Adrenal gland (tissue), 12 donors: Measurements from ENCODE around the gene PITX2. TPM values are rescaled to one million over a fixed set of nuclear protein-coding genes. Genes with fewer than 3 reads are reported as not detected.

Source experiments
- DNase-seq, 7 donors: peaks; one replicate each; pipeline ENCODE4 v3.0.0-alpha.2; 2019 to 2020
- H3K27ac ChIP-seq, 5 donors: fragments of 200-600 bp; sonication (generic) in 4 of 5; 1 replicate in 3 of 5; 2 replicates in 2 of 5; pipeline versions ENCODE4 v1.5.1 to v1.8.0; 2016 to 2020; ENCODE audit warnings: mild to moderate bottlenecking in 1 of 5
- H3K27me3 ChIP-seq: fragments of 200-600 bp; 2 replicates; pipeline ENCODE4 v1.8.0; 2021
- H3K36me3 ChIP-seq, 2 donors: fragments of 200-600 bp; replicated peaks in 1 of 2; 1 replicate in 1 of 2; 2 replicates in 1 of 2; pipeline versions ENCODE4 v1.5.1 to v1.8.0; 2018 to 2022
- H3K4me1 ChIP-seq, 2 donors: fragments of 200-600 bp; replicated peaks in 1 of 2; 1 replicate in 1 of 2; 2 replicates in 1 of 2; pipeline versions ENCODE4 v1.5.1 to v1.8.0; 2018 to 2021
- H3K4me3 ChIP-seq, 4 donors: fragments of 200-600 bp; sonication (generic) in 3 of 4; one replicate each; pipeline ENCODE4 v1.5.1; 2016 to 2018
- H3K9me3 ChIP-seq, 3 donors: fragments of 200-600 bp; sonication (generic) in 1 of 3; replicated peaks in 1 of 3; 1 replicate in 2 of 3; 2 replicates in 1 of 3; pipeline versions ENCODE4 v1.5.1 to v1.8.0; 2016 to 2021
- POLR2A ChIP-seq, 2 donors: fragments of 450-650 bp; IDR thresholded peaks; one replicate each; pipeline ENCODE4 v1.6.1; 2017; ENCODE audit warnings: antibody characterized with exemption in 2 of 2, mild to moderate bottlenecking in 2 of 2, moderate library complexity in 1 of 2
- WGBS, 4 donors: extraction: QIAGEN DNeasy Blood & Tissue Kit in 2 of 4; methylation state at CpG; one replicate each; pipeline versions ENCODE4 v1.1.5 to v1.1.7; 2013 to 2017; 5-methylcytosine and 5-hydroxymethylcytosine counted together
- intact Hi-C, 2 donors: fragments of 100-400 bp; cut with DNase I; formaldehyde crosslinking; loops; one replicate each; pipeline versions ENCODE4 v1.14.1 to v1.15.0; 2022 to 2023
- polyA plus RNA-seq, 3 donors: library from polyadenylated mRNA; stranded (reverse); fragments of 200-250 nt in 2 of 3; fragments of 350-450 nt in 1 of 3; fragmentation: Illumina TruSeq in 1 of 3; extraction: RNeasy Lipid Tissue Mini Kit (QIAGEN cat#74804) in 1 of 3; gene quantifications; one replicate each; pipeline ENCODE4 v1.2.3, GENCODE V29; 2013 to 2014
- total RNA-seq, 9 donors: library from RNA; depleted of rRNA in 4 of 9; stranded (reverse); fragments of >200 nt in 4 of 9; fragments of 120-200 nt in 1 of 9; fragmentation: NEBNext Ultra II Directional in 1 of 9; extraction: Animal tissue kit (Norgen Biotek cat#: 25700) in 1 of 9; gene quantifications; one replicate each; pipeline versions ENCODE4 v1.1.0 to v1.2.4, GENCODE V29; 2013 to 2023
- TF ChIP-seq, protein P1 (sequence below), 6 experiments: fragments of 450-650 bp in 4 of 6; fragments of 200-600 bp in 2 of 6; sonication (generic) in 1 of 6; IDR thresholded peaks; 1 replicate in 5 of 6; 2 replicates in 1 of 6; pipeline versions ENCODE4 v1.5.1 to v1.8.0; 2016 to 2021; ENCODE audit warnings: antibody characterized with exemption in 6 of 6, mild to moderate bottlenecking in 2 of 6, moderate library complexity in 1 of 6
- donor health status: healthy with polysubstance abuse.
- donor health status: Bipolar disorder and iron deficiency.
- donor health status: DM: yes; HTN: yes; CAD: no.
- donor health status: DM: no; HTN: no; CAD: no.
- donor health status: DM: no; HTN: no; CAD: no.
- donor health status: DM: yes; HTN: yes; CAD: no.

PITX2 gene
- total and polyA plus RNA-seq, 12 donors = 0.22 TPM; not detected in 11

DNA sequence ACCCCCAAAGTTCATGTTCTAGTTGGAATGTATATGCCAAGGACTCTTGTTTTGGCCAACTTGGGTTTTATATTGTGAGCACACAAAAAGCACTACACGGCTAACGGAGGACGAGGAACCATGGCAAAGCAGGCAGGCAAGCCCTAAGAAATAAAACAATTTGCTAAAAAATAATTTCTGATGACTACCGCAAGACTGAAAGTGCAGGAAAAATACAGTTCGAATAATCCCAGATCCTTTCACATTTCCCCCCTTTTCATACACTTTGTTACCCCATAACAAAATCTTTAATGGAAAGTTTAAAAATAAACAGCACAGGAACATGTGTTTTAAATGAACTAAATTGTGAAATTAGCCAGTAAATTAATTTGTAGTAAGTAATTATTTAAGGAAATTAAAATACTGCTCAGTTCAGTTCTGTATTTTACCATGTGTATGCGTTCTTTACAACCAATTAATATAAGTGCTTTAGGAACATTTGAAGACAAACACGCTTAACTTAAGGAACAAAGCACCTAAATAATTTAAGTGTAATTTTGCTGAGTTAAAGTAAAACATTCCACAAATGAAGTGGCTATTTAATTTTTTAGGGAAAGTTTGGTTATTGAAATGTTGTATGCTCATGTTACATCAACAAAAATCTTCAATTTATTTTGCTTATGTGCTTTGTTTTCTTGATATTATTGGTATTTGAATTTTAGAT lies 12.4 kb upstream of the PITX2 start:
- no peak for DNase-seq
- WGBS, 4 donors = 17 to 27% (median 22%) methylated on average over 7 of the region's 7 CpGs
- Histone ChIP-seq H3K4me3 (no peak overlapping the region), H3K27me3 (peaks cover 94% of the 10 kb centered on the region), H3K36me3 (no peaks in the 10 kb centered on the region), H3K4me1 (peaks cover 0 to 18% of the 10 kb centered on the region in 2 donors), H3K27ac (no peak overlapping the region), H3K9me3 (no peaks in the 10 kb centered on the region)
- TF ChIP-seq, protein P1, sequence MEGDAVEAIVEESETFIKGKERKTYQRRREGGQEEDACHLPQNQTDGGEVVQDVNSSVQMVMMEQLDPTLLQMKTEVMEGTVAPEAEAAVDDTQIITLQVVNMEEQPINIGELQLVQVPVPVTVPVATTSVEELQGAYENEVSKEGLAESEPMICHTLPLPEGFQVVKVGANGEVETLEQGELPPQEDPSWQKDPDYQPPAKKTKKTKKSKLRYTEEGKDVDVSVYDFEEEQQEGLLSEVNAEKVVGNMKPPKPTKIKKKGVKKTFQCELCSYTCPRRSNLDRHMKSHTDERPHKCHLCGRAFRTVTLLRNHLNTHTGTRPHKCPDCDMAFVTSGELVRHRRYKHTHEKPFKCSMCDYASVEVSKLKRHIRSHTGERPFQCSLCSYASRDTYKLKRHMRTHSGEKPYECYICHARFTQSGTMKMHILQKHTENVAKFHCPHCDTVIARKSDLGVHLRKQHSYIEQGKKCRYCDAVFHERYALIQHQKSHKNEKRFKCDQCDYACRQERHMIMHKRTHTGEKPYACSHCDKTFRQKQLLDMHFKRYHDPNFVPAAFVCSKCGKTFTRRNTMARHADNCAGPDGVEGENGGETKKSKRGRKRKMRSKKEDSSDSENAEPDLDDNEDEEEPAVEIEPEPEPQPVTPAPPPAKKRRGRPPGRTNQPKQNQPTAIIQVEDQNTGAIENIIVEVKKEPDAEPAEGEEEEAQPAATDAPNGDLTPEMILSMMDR (IDR thresholded peaks at IDR 0.05) = no peak
- no peak for TF ChIP-seq POLR2A (IDR thresholded peaks at IDR 0.05)
- intact Hi-C loops = no loop called here

DNA sequence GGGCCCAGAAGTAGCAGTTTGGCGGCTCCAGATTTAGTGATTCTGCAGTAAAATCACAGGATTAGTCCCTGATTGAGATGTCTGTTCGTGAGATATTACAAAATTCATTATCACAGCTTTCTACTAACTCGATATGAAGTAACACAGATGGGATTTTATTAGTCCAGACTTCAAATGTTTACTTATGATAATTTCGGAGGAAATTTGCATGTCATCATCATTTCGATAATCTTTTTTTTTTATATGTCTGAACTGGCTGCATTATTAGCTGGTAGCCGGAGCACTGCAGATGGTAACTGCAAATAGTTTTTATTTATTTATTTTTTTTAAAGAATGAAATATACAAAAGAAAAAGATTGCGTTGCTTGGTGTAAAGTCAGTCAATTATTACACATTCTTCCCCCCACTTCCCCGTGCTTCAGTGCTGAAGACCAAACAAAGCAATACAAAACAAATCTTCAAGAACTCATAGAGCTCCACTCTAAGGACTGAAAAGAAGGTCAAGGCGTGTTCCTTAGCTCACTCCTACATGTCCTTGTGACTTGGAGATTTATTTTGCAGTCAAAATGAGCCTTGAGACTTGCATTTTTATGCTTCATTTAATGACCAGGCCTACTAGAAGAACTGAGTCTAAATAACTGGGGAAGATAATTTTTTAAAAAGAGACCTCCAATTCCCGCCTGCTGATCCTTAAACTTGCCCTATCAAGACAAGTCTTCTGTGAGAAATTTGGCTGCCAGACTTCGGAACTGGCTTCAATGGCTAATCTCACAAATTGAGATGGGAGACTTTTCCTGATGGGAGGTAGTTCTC lies 11.7 kb upstream of the PITX2 start:
- TF ChIP-seq, protein P1 (IDR thresholded peaks at IDR 0.05) = no peak
- no peak for TF ChIP-seq POLR2A (IDR thresholded peaks at IDR 0.05)
- Histone ChIP-seq H3K27me3 (peaks cover 94% of the 10 kb centered on the region), H3K9me3 (no peaks in the 10 kb centered on the region), H3K27ac (no peak overlapping the region), H3K36me3 (no peaks in the 10 kb centered on the region), H3K4me1 (peaks cover 0 to 18% of the 10 kb centered on the region in 2 donors), H3K4me3 (no peak overlapping the region)
- intact Hi-C loops = no loop called here
- no peak for DNase-seq
- 38 to 43% (median 39%) methylated on average over 11 of the region's 11 CpGs for WGBS, 4 donors

DNA sequence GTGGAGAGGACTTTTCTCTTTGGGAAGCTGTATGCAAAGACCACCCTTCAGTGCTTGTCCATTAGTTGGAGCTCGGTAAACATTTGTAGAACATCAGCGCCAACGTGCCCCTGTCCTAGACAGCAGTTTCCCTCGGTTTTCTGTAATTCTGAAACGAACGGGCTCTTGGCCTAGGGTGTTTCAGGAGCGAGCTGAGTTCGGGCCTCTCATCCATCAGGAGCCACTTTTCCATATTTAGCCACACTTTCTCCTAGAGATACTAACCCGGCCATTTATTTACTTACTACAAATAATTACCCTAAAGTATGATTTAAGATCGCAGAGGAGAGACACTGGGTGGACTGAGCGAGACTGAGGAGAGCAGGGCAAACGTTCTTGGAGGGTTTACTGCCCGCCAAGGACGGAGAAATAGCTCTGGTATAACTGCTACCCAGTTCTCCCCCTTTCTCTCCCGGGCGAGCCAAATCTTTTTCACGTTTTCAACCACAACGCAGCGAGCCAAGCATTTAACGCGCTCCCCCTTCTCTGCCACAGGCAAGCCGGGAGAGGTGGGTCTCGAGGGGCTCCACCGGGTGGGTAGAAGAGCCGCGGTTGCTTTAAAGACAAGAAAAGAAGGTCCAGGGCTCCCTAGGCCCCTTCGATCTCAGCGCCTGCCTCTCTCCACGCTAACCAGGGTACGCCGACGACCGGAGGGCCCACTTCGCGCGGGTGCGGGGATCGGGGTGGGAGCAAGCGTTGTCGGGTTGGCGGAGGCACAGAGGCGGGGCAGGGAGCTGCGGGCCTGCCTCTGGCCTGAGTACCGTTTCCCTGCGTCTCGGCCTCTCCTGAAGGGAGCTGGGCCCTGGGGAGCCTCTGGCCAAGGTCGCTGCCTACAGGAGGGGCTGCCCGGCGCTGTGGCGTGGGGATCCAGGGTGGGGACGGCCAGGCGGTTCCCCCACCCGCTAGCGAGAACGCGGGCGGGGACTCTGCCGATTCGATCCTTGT lies 10.8 kb upstream of the PITX2 start:
- Histone ChIP-seq H3K27me3 (peaks cover 94% of the 10 kb centered on the region), H3K4me3 (no peak overlapping the region), H3K27ac (no peak overlapping the region), H3K4me1 (peaks cover 0 to 18% of the 10 kb centered on the region in 2 donors), H3K9me3 (no peaks in the 10 kb centered on the region), H3K36me3 (no peaks in the 10 kb centered on the region)
- intact Hi-C loops = no loop called here
- 12 to 17% (median 15%) methylated on average over 28 to 59 of the region's 59 CpGs for WGBS, 4 donors
- no peak for DNase-seq
- TF ChIP-seq, protein P1 (IDR thresholded peaks at IDR 0.05) = no peak
- no peak for TF ChIP-seq POLR2A (IDR thresholded peaks at IDR 0.05)
